ENCODE results near the gene IL31RA.

Gene IL31RA

GRCh38 chr5:55896238-55896637, 45.1 kb downstream of the IL31RA start:
- no peak for ATAC-seq
- TF ChIP-seq GLIS3 (CRISPR knock-in tag; IDR thresholded peaks at IDR 0.05) (no peak), TSHZ2 (CRISPR knock-in tag; IDR thresholded peaks at IDR 0.05) (no peak), SNAI2 (CRISPR knock-in tag; IDR thresholded peaks at IDR 0.05) (no peak)

- ATAC-seq: no peak
- TF ChIP-seq BACH2 (CRISPR knock-in tag; IDR thresholded peaks at IDR 0.05; ENCODE audit: borderline replicate concordance) (no peak), CSRNP3 (CRISPR knock-in tag; IDR thresholded peaks at IDR 0.05) (no peak), SNAI2 (CRISPR knock-in tag; IDR thresholded peaks at IDR 0.05) (no peak), OSR1 (CRISPR knock-in tag; IDR thresholded peaks at IDR 0.05) (no peak), ZNF565 (CRISPR knock-in tag; conservative IDR thresholded peaks at IDR 0.05; ENCODE audit: low read depth) (no peak), ISL1 (CRISPR knock-in tag; IDR thresholded peaks at IDR 0.05) (no peak), TOX (CRISPR knock-in tag; IDR thresholded peaks at IDR 0.05; ENCODE audit: borderline replicate concordance) (no peak), TSHZ2 (CRISPR knock-in tag; IDR thresholded peaks at IDR 0.05) (no peak)
- TF ChIP-seq, protein P1, sequence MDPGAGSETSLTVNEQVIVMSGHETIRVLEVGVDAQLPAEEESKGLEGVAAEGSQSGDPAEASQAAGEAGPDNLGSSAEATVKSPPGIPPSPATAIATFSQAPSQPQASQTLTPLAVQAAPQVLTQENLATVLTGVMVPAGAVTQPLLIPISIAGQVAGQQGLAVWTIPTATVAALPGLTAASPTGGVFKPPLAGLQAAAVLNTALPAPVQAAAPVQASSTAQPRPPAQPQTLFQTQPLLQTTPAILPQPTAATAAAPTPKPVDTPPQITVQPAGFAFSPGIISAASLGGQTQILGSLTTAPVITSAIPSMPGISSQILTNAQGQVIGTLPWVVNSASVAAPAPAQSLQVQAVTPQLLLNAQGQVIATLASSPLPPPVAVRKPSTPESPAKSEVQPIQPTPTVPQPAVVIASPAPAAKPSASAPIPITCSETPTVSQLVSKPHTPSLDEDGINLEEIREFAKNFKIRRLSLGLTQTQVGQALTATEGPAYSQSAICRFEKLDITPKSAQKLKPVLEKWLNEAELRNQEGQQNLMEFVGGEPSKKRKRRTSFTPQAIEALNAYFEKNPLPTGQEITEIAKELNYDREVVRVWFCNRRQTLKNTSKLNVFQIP (CRISPR knock-in tag; IDR thresholded peaks at IDR 0.05; ENCODE audit: borderline replicate concordance, low read depth): no peak
Measured at GRCh38 chr5:55896663-55897062, 45.5 kb downstream of the IL31RA start.

DNA sequence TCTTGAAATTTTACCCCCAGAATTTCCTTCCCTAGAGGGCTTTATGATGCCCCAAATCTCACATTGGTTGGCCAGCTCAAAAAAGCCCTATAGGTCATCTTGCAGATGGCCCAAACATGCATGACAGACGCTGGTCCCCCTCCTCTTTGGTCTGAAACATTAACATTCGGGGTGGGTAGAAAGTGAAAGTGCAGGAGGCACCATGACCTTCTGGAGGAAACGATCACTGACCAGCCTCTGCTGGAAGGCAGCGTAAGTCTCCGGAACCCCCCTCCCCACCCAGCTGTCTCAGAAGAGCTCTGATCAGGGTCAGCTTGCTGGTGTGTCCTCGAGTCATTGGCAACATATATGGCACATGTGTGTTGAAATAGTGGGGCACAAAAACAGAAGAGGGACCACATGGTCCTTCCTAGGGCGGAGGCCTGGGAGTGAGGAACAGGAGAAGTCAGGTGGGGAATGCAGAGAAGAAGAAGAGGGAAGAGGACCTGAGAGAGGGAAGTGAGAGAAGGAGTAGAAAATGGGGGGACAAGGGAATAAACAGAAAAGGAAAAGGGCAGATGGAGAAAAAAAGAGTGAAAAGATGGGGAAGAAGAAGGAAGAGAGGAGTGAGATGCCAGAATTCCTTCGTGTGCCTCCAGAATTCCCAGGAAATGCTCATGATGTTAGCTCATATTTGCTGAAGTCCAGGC, 46.2 kb downstream of the IL31RA start:
- TF ChIP-seq ISL1 (CRISPR knock-in tag; IDR thresholded peaks at IDR 0.05) (no peak), TCF4 (CRISPR knock-in tag; IDR thresholded peaks at IDR 0.05; ENCODE audit: borderline replicate concordance) (no peak), GLIS3 (CRISPR knock-in tag; IDR thresholded peaks at IDR 0.05) (no peak), BACH2 (CRISPR knock-in tag; IDR thresholded peaks at IDR 0.05; ENCODE audit: borderline replicate concordance) (no peak), TSHZ2 (CRISPR knock-in tag; IDR thresholded peaks at IDR 0.05) (no peak), ZNF565 (CRISPR knock-in tag; conservative IDR thresholded peaks at IDR 0.05; ENCODE audit: low read depth) (no peak), ZNF8 (CRISPR knock-in tag; IDR thresholded peaks at IDR 0.05) (no peak), ZFP3 (CRISPR knock-in tag; IDR thresholded peaks at IDR 0.05) (no peak), TOX (CRISPR knock-in tag; IDR thresholded peaks at IDR 0.05; ENCODE audit: borderline replicate concordance) (no peak)
- peak; percentile 11; the same call in 2 of the 3 replicates for ATAC-seq

- TF ChIP-seq ARNTL (CRISPR knock-in tag; IDR thresholded peaks at IDR 0.05; ENCODE audit: borderline replicate concordance, low read depth): no peak
- 0 out of 2 replicates have a peak, but pooled peaks have one; percentile 7 for TF ChIP-seq ZNF8 (CRISPR knock-in tag; IDR thresholded peaks at IDR 0.05)
- 0 out of 2 replicates have a peak, but pooled peaks have one; percentile 82 for TF ChIP-seq TSHZ2 (CRISPR knock-in tag; IDR thresholded peaks at IDR 0.05)
- peak; percentile 83 for TF ChIP-seq TCF4 (CRISPR knock-in tag; IDR thresholded peaks at IDR 0.05; ENCODE audit: borderline replicate concordance)
- ATAC-seq: peak; percentile 94
Measured at GRCh38 chr5:55897905-55898304, 46.7 kb downstream of the IL31RA start.
